Kasumi-1 (cell line): ENCODE results near the gene IFNG.
"Not testable (repeated sequence)": the region's sequence is repeated elsewhere in the genome, so short reads cannot be mapped to it uniquely, and the experiment has no call there.

Source experiments
- DNase-seq, 2 experiments: peaks; one replicate each; lab custom pipeline; 2025; lab: John Stamatoyannopoulos, UW

IFNG gene

DNA sequence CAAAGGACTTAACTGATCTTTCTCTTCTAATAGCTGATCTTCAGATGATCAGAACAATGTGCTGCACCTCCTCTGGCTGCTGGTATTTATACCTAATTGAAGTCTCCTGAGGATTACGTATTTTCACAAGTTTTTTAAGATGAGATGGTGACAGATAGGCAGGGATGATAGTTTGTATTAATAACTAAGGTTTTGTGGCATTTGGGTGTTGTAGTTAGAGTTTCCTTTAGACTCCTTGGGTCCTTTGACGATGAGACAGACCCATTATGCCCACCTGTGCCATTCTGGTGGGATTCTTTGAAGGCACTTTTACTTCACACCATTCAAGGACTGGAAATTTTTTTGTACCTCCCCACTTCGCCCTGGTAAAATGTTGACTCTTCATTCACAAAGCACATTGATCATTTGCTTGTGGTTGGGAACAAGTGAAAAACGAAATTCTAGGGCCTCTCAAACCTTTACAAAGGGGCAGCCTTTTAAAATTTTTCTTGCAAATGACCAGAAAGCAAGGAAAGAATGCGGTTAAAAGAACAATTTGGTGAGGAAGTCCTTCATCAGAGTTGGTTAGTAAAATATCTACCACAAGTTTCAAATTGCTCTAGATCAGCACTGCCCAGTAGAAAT, at the start of gene IFNG:
IFNG (minus strand) TSS at position 60 of the 624 bp plus-strand sequence. CDS start 125 bp downstream, outside the sequence.
- no peak for DNase-seq

- not testable (repeated sequence) for DNase-seq
Observed at GRCh38 chr12:68209048-68209728, 49.6 kb upstream of the IFNG start.

- no peak for DNase-seq
Observed at GRCh38 chr12:68207276-68207675, 47.7 kb upstream of the IFNG start.

DNA sequence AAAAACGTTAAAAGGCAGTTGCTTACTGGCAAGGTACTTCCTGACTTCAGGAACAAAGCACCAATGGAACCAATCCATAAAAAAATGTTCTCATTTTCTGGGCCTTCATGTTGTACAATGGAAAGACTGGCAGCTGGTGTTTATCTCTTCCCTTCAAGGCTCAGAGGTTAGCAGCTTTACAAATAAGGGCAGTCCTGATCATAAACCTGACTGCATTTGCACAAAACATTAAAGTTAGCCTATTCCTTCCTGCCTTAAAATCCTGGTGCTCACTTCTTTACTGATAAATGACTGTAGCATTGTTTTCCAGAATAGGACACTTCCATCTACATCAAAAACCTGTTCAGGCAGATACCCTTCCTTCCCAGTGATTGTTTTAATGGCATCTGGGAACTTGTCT, 46.9 kb upstream of the IFNG start:
- DNase-seq: no peak

DNA sequence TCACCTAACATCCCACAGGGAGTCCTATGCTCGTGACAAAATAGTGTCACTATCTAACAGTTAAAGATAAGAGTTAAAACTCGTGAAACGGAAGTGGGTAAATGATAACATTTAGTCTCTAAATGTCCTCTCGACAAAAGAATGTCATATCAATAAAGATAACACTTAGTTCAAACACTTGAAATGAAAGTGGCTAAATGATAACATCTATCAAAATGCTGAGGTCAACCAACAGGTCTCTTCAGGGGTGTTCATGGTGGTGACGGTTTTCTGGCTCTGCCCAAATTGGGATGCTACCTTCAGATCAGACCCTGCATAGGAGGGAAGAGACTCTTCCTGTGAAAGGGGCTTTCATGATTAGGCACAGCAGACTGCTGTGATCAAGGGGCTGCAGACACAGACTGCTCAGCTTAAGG, 43.9 kb upstream of the IFNG start:
- no peak for DNase-seq

- DNase-seq: no peak
Observed at GRCh38 chr12:68200854-68201253, 41.3 kb upstream of the IFNG start.

GRCh38 chr12:68199127-68199526, 39.6 kb upstream of the IFNG start:
- no peak for DNase-seq

GRCh38 chr12:68198507-68199086, 39.1 kb upstream of the IFNG start:
- DNase-seq: no peak

DNA sequence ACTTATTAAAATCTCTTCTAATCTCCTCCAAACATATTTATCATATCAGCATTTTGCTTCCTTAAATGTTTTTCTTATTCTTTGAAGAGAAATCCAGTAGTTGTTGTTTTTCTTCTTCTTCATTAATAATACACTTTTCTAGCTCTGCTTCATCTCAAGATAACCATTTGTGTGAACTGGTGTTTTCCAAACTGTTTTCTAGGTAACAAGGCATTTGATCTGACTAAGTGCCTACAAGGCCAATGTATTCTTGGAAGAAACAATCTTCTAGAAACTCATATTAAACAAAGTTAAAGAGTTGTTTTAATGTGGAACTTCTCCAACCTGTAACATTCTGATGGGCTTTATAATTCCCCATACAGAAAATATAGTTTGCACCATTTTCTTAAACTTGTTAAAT, 30.8 kb upstream of the IFNG start:
- no peak for DNase-seq

DNA sequence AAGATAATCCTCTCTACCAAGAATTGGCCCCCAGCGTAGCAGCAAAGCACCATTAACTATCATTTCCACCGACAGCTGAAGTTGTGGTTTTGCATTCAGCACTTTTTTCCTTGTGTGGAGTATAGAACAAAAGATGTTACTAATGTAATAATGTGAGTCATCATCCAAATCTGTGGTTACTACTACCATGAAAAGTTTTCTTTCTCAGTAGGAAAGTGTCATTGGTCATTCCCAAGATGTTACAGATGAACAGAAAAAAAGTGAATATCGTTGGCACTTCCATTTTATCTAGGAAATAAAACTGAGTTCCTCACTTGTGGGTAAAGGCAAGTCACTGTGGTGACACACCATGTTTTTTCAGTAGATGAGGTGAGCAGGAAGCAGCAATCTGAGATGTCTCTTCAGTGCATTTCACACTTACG, 30.3 kb upstream of the IFNG start:
- no peak for DNase-seq

DNA sequence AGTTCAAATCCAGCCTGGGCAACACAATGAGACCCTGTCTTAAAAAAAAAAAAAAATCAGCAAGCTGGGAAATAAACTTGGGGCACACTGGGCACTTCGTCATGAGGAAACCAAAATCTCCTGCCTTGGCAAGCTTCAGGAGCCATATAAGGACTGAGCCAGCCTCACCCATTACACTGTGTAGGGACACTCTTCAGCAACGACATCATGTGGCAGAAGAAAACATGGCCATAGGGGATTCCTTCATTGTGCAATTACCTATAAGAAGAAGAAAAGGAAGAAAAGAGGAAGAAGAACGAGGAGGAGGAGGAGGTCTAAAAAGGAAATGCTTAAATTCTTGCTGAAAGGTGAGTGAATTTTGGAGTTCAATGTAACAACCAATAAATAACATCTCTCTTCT, 26.1 kb upstream of the IFNG start:
- peak in 1 of 2 experiments; percentile 15 for DNase-seq

- no peak for DNase-seq
Observed at GRCh38 chr12:68180792-68181744, 21.5 kb upstream of the IFNG start.

GRCh38 chr12:68178774-68179439, 19.4 kb upstream of the IFNG start:
- no peak for DNase-seq

DNA sequence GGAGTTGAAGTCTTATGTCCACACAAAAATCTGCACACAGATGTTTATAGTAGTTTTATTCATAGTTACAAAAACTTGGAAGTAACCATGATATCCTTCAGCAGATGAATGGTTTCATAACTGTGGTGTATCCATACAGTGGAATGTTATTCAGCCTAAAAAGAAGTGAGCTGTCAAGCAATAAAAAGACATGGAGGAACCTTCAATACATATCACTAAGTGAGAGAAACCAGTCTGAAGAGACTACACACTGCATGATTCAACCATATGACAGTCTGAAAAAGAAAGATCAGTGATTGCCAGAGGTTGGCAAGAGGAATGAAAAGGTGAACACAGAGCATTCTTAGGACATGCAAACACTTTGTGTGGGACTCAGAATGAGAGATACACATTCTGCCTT, 18.6 kb upstream of the IFNG start:
- no peak for DNase-seq

GRCh38 chr12:68177562-68177961, 18.0 kb upstream of the IFNG start:
- no peak for DNase-seq

GRCh38 chr12:68176257-68176656, 16.7 kb upstream of the IFNG start:
- DNase-seq: no peak

DNA sequence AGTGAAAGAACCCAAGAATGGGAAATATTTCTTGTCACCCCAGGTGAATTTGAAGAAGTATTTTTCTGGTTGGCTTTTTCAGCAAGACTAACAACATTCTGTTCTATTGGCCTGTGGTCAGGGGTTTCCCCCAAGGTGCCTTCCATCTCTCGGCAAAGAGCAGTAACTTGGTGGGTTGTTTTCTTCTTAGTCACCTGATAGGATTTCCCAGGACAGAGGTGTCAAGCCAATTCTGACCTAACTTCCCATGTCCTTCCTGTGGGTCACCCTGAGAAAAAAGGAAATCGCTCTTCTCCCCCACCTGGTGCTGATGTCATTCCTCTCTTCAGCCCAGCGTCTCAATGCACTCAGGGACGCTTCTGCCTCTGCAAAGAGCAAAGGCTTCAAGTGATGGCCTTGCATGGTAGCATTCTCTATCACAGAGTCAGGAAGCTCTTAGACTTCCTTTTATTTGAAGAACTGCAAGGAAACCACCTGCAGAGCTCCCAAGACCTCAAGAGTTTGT, 16.1 kb upstream of the IFNG start:
- no peak for DNase-seq

DNA sequence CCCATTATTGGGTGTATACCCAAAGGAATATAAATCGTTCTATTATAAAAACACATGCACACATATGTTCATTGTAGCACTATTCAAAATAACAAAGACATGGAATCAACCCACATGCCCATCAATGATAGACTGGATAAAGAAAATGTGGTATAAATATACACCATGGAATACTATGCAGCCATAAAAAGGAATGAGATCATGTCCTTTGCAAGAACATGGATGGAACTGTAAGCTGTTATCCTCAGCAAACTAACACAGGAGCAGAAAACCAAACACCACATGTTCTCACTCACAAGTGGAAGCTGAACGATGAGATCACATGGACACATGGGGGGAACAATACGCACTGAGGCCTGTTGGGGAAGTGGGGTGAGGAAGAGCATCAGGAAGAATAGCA, 15.2 kb upstream of the IFNG start:
- not testable (repeated sequence) for DNase-seq

DNA sequence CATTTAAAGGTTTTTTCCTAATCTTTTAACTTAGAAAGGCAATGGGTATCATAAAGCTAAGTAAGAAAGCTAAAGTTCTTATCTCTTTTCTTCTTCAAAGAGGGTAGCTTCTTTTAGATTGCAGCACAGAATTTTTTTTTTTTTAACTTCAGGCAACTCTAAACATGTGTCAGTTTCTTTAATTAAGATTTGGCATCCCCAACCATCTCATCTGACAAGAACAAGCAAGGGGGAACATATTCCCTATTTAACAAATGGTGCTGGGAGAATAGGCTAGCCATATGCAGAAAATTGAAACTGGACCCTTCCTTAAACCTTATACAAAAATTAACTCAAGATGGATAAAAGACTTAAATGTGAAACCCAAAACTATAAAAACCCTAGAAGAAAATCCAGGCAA, 14.3 kb upstream of the IFNG start:
- no peak for DNase-seq

DNA sequence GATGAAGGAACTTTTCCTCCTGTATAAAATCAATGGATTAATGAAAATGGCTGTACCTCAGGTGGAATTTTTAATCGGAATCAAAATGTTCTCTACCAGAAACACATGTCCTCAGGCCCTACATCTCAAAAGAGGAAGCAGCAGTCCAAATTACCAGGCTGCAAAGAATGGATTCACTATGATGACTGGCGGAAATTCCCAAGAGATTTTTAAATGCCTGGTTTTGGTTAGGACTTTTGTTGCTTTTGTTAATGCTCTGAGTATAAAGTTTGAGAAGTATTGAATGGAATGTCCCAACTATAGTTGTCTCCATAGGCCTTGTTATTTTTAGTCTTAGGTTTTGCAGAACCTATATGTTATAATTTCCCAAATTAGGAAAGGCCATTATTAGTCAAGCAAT, 11.2 kb upstream of the IFNG start:
- no peak for DNase-seq

DNA sequence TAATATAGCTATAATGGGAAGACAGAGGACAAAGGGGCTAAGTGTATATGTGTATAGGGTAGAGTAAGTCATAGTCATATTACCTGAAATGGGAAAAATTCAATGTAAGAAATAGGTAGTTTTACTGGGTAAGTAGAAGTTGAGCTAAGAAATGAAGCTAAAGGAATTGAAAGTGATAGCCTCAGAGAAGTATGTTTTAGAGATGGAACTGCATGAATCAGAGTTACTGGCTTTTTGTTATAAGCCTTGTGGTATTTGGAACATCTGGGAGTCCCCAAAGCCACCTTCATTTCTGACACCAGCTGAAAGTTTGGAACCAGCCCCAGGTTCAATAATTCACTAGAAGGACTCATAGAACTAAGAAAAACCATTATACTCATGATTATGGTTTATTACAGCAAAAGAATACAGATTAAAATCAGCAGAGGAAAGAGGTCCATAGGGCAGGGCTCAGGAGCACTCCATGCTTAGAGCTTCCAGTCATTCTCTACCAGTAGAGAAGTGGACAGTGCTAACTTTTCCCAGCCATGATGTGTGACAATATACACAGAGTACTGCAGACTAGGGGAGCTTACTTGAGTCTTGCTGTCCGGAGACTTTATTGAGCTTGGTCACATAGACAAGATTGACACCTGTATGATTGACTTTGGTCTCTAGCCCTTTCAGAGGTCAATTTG, 9.8 kb upstream of the IFNG start:
- no peak for DNase-seq
